LNCAP (cell line): ENCODE data around the gene HUNK.

Experiments used
- CTCF ChIP-seq: fragments of 450-650 bp; IDR thresholded peaks from 2 replicates; pipeline ENCODE4 v1.5.1; 2017; ENCODE audit warnings: mild to moderate bottlenecking

HUNK gene

GRCh38 chr21:31900121-31900895, 27.5 kb downstream of the HUNK start:
- no peak for TF ChIP-seq CTCF

GRCh38 chr21:31901315-31901714, 28.5 kb downstream of the HUNK start:
- TF ChIP-seq CTCF: no peak

GRCh38 chr21:31902438-31902837, 29.6 kb downstream of the HUNK start:
- TF ChIP-seq CTCF: no peak

- TF ChIP-seq CTCF: no peak
Observed at GRCh38 chr21:31903896-31904295, 31.1 kb downstream of the HUNK start.

GRCh38 chr21:31905503-31906451, 33.0 kb downstream of the HUNK start:
- no peak for TF ChIP-seq CTCF

GRCh38 chr21:31908106-31909031, 35.5 kb downstream of the HUNK start:
- no peak for TF ChIP-seq CTCF
